GM21423 (cell line): ENCODE results near the gene AVPI1.
A peak's percentile ranks its signal among the peaks of the same experiment; 100 is the strongest.

ENCODE experiments used
- ATAC-seq: cut with Tn5 transposase; IDR thresholded peaks from one replicate; pipeline ENCODE4 v1.9.1; 2021; ENCODE audit warnings: mild to moderate bottlenecking, moderate library complexity; ENCODE audit not compliant: unreplicated experiment

The AVPI1 gene

DNA sequence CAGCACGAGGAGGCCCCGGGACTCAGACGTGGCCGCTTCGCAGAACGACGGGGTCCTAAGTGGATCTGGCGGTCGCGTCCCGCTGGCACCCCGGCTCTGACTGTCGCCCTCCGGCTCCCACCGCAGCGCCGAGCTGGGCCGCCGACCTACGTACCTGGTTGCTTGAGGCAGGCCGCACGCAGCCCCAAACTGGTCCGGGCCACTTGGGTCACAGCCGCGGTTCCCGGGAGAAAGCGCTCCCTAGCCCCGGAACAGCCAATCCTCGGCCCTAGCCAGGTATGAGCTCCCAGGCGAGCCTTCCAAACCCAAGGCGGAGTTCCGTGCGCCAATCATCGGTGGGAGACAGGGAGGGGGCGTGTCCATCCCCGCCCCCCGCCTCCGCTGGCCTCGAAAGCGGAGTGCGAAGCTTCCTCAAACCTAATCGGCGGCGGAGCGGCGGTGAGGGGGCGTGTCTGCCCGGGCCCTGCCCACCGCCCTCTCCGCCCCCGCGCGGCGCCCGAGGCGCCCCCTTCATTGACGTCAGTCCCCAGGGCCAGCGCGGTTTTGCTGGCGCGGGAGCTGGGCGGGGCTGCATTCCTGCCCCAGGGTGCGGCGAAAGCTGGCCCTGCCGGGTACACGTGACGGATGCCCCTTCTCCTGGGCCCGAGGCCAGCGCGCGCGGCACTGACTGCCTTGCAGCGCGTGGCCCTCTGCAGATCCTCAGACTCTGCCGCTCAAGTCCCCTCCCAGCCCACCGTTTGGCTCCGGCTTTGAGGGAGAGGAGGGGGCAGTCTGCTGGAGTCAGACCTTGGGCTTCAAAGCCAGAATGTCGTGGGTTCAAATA lies at the start of gene AVPI1:
Gene AVPI1, minus strand, starts transcription at position 280 of the 823 bp plus-strand sequence. CDS start 7,336 bp downstream, outside the sequence.
- ATAC-seq: peak; percentile 91

GRCh38 chr10:97736403-97736901 lies 49.4 kb upstream of the AVPI1 start:
- peak; percentile 19 for ATAC-seq

GRCh38 chr10:97734021-97734420 lies 47.0 kb upstream of the AVPI1 start:
- no peak for ATAC-seq

DNA sequence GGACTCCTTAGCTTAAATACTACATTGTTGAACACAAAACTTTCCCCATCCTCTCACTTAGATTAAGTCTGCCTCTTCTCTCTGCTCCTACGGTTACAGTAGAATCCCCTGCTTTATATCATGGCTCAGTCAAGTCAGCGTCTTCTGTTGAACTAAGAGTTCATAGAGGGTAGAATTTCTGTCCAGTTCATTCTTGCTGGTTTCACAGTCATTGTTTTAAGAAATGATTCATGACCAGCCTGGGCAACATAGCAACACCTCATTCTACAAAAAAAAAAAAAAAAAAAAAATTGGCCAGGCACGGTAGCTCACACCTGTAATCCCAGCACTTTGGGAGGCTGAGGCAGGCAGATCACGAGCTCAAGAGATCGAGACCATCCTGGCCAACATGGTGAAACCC lies 46.2 kb upstream of the AVPI1 start:
- ATAC-seq: no peak

- ATAC-seq: no peak
Observed at GRCh38 chr10:97732052-97732359, 45.0 kb upstream of the AVPI1 start.

DNA sequence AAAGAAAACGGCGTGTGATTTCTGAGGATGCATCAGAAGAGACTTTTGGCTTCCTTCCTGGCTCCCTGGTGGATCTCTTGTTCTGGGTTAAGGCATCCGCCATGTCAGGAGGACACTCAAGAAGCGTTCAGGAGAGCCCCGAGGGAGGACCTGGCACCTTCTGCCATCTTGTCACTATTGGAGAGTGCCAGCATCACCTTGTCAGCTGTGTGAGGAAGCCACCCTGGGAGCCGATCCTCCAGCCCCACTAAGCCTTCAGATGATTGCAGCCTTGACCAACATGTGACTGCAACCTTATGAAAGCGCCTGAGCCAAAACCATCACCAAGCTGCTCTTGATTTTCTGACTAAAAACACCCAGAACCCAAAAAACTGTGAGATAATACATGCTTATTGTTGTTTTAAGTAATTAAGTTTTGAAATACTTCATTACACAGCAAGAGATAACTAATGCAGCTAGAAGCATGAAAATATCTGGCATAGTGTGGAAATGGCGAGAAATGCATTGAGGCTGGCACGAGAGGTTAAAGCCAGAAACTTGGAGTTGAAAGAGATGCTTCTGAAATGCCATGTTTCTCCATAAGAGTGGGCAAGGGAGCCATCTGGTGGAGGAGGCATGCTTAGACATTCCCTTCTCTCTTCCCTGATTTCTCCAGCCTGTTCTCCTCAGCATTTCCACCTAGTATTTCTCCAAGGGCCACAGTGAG lies 44.5 kb upstream of the AVPI1 start:
- ATAC-seq: no peak

DNA sequence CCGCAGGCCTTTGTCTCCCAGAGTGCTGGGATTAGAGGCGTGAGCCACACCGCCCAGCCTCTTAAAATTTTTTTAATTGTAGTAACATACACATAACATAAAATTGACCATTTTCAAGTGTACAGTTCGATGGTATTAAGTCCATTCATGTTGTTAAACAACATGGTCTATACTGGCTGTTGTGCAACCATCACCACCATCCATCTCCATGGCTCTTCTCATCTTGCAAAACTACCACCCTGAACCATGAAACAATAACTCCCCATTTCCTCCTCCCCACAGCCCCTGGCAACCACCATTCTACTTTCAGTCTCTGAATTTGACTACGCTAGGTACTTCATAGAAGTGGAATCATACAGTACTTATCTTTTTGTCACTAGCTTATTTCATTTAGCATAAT lies 42.0 kb upstream of the AVPI1 start:
- no peak for ATAC-seq

DNA sequence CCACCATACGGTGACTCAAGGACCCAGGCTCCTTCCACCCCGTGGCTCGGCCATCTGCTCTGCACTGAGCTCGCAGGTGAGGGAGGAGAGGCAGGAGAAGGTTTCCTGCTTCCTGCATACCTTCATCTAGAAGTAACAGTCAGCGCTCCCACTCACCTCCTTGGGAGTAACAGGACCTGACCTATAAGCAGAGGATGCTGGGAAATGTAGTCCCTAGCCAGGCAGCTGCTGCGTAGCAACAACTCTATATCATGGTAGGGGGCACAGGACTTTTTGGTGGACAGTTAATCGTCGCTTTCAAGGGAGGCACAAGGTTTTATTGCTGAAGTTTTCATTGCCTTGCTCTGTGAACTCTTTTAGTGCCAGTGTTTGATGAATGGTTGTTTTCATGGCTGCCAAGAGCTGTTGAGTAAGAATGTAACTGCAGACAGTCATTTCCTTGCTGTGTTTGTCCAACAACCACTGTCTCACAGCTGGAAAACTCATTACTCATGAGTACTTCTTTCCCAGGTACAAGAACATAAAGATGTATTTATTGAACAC lies 39.7 kb upstream of the AVPI1 start:
- ATAC-seq: no peak

GRCh38 chr10:97724341-97724941 lies 37.4 kb upstream of the AVPI1 start:
- ATAC-seq: no peak

- ATAC-seq: no peak
Observed at GRCh38 chr10:97723001-97723400, 36.0 kb upstream of the AVPI1 start.

- no peak for ATAC-seq
Observed at GRCh38 chr10:97721871-97722780, 35.1 kb upstream of the AVPI1 start.

GRCh38 chr10:97719602-97720001 lies 32.6 kb upstream of the AVPI1 start:
- no peak for ATAC-seq

DNA sequence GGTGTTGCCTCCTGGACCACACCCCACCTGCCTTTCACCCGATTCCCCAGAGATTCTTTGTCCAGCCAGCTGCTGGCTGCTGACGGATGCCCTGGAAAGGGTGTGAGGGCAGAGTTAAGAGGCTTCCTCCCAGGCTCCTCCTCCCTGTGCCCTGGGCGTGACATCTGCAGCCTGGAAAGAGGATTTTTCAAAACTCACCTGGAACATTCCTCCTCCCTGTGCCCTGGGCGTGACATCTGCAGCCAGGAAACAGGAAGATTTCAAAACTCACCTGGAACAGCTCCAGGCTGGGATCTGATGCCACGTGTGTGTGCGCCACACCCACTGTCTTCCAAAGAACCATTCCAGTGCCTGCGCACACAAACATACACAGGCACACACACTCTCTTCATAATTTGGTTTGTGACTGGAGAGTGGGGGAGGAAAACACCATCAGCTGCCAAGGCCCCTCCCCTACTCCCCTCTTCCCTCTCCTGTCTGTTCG lies 31.7 kb upstream of the AVPI1 start:
- ATAC-seq: no peak

- ATAC-seq: no peak
Observed at GRCh38 chr10:97718178-97718577, 31.1 kb upstream of the AVPI1 start.

GRCh38 chr10:97717627-97718026 lies 30.6 kb upstream of the AVPI1 start:
- ATAC-seq: no peak

GRCh38 chr10:97715259-97715874 lies 28.3 kb upstream of the AVPI1 start:
- no peak for ATAC-seq

DNA sequence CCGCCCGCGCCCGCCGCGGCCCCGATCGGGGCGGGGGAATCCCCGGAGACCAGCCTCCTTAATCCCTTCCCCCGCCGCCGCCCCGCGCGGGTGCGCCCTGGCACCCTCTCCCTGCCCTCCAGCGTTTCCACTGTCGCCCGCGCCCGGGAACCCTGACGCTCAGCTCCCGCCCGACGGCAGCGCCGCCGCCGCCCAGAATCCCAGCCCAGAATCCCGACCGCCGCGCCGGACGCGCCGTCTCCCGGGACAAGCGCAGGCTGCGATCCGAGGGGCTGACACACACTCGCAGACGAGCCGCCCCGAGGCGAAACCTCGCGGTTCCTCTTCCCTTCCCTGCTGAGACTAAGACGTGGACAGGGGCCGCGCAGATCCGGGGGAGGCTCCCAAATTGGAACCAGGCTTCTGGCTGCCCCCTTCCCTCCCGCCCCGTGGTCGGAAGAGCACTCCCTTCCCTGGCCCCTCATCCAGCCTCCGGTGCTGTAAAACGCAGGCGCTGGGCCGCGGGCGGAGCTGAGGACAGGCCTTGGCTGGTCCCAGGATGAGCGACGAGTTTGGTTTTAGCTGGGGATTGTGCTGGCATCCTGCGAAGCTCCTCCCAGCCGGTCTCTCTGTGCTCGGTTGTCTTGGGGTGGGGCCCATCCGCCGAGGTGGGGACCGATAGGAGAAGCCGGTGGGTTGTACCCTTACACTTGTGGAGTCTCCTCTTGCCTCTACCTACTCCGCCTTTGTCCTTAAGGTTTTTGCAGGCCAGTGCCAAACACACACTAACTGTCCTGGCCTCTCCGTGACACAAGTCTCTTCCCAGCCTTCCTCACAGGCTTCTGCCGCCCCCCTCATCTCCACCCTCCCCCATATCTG lies 27.6 kb upstream of the AVPI1 start:
- ATAC-seq: peak; percentile 43

DNA sequence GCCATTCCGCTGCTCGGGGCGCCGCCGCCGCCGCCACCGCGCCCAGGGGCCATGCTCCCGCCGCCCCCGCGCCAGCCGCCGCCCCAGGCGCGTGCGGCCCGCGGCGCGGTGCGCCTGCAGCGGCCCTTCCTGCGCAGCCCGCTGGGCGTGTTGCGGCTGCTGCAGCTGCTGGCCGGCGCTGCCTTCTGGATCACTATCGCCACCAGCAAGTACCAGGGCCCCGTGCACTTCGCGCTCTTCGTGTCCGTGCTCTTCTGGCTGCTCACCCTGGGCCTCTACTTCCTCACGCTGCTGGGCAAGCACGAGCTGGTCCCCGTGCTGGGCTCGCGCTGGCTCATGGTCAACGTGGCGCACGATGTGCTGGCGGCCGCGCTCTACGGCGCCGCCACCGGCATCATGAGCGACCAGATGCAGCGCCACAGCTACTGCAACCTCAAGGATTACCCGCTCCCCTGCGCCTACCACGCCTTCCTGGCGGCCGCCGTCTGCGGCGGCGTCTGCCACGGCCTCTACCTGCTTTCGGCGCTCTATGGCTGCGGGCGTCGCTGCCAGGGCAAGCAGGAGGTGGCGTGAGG lies 26.9 kb upstream of the AVPI1 start:
- ATAC-seq: peak; percentile 78
